Measurements from ENCODE around the gene PRDM7. TPM values are rescaled to one million over a fixed set of nuclear protein-coding genes. Genes with fewer than 3 reads are reported as not detected.
A peak's percentile ranks its signal among the peaks of the same experiment; 100 is the strongest.

Gene PRDM7
- total RNA-seq, 1 experiment from 2014 or later = not detected

GRCh38 chr16:90077757-90078578, 837 bp upstream of the PRDM7 start:
- no peak for DNase-seq (ENCODE audit: unreplicated experiment)
- BruUV-seq (replicated peaks) = no TSS peak
- peak overlapping the region; percentile 73 for H3K27ac Mint-ChIP-seq (ENCODE audit: low read depth, unreplicated experiment)
- intact Hi-C loops (cut with micrococcal nuclease) = no loop called here
- no peak for TF ChIP-seq CTCF (IDR thresholded peaks at IDR 0.05; ENCODE audit: unreplicated experiment)
- H3K4me3 Mint-ChIP-seq (ENCODE audit: unreplicated experiment) = peak overlapping the region; percentile 72
- no peaks in the 10 kb centered on the region for H3K36me3 Mint-ChIP-seq (ENCODE audit: insufficient read depth, unreplicated experiment)
- H3K4me1 Mint-ChIP-seq (ENCODE audit: insufficient read depth, unreplicated experiment) = peaks cover 25% of the 10 kb centered on the region
- CTCF ChIA-PET = interaction anchor here (0.9 kb wide), 1 partner anchor 14 kb away, joined by 3 read pairs; no protein-coding TSS in a partner anchor
- no peaks in the 10 kb centered on the region for H3K27me3 Mint-ChIP-seq (ENCODE audit: insufficient read depth, unreplicated experiment)
- H3K9me3 Mint-ChIP-seq (ENCODE audit: unreplicated experiment) = no peaks in the 10 kb centered on the region
- POLR2A ChIA-PET = no interaction called here

- TF ChIP-seq CTCF (IDR thresholded peaks at IDR 0.05; ENCODE audit: unreplicated experiment) = no peak
- Mint-ChIP-seq H3K4me3 (ENCODE audit: unreplicated experiment) (no peak overlapping the region), H3K27ac (ENCODE audit: low read depth, unreplicated experiment) (no peak overlapping the region), H3K4me1 (ENCODE audit: insufficient read depth, unreplicated experiment) (peaks cover 13% of the 10 kb centered on the region), H3K27me3 (ENCODE audit: insufficient read depth, unreplicated experiment) (peaks cover 22% of the 10 kb centered on the region), H3K36me3 (ENCODE audit: insufficient read depth, unreplicated experiment) (no peaks in the 10 kb centered on the region), H3K9me3 (ENCODE audit: unreplicated experiment) (no peaks in the 10 kb centered on the region)
- DNase-seq (ENCODE audit: unreplicated experiment) = no peak
- ChIA-PET CTCF (interaction anchor here (0.6 to 2.8 kb wide), 2 partner anchors 8 to 10 kb away, joined by 3 to 9 read pairs; no protein-coding TSS in a partner anchor), POLR2A (no interaction called here)
- no TSS peak for BruUV-seq (replicated peaks)
- intact Hi-C loops (cut with micrococcal nuclease) = no loop called here
Measured at GRCh38 chr16:90072442-90073105, 4.6 kb downstream of the PRDM7 start.

GRCh38 chr16:90070440-90070839, 6.7 kb downstream of the PRDM7 start:
- DNase-seq (ENCODE audit: unreplicated experiment) = no peak
- CTCF ChIA-PET = no interaction called here
- Mint-ChIP-seq H3K36me3 (ENCODE audit: insufficient read depth, unreplicated experiment) (no peaks in the 10 kb centered on the region), H3K4me3 (ENCODE audit: unreplicated experiment) (no peak overlapping the region), H3K4me1 (ENCODE audit: insufficient read depth, unreplicated experiment) (no peaks in the 10 kb centered on the region), H3K27ac (ENCODE audit: low read depth, unreplicated experiment) (no peak overlapping the region), H3K9me3 (ENCODE audit: unreplicated experiment) (no peaks in the 10 kb centered on the region), H3K27me3 (ENCODE audit: insufficient read depth, unreplicated experiment) (peaks cover 22% of the 10 kb centered on the region)
- no TSS peak for BruUV-seq (replicated peaks)
- intact Hi-C loops (cut with micrococcal nuclease) = no loop called here
- POLR2A ChIA-PET = no interaction called here
- no peak for TF ChIP-seq CTCF (IDR thresholded peaks at IDR 0.05; ENCODE audit: unreplicated experiment)

- Mint-ChIP-seq H3K4me1 (ENCODE audit: insufficient read depth, unreplicated experiment) (no peaks in the 10 kb centered on the region), H3K27ac (ENCODE audit: low read depth, unreplicated experiment) (no peak overlapping the region), H3K27me3 (ENCODE audit: insufficient read depth, unreplicated experiment) (peaks cover 43% of the 10 kb centered on the region), H3K36me3 (ENCODE audit: insufficient read depth, unreplicated experiment) (no peaks in the 10 kb centered on the region), H3K9me3 (ENCODE audit: unreplicated experiment) (no peaks in the 10 kb centered on the region), H3K4me3 (ENCODE audit: unreplicated experiment) (no peak overlapping the region)
- BruUV-seq (replicated peaks) = no TSS peak
- POLR2A ChIA-PET = no interaction called here
- intact Hi-C loops (cut with micrococcal nuclease) = no loop called here
- CTCF ChIA-PET = no interaction called here
- no peak for TF ChIP-seq CTCF (IDR thresholded peaks at IDR 0.05; ENCODE audit: unreplicated experiment)
- DNase-seq (ENCODE audit: unreplicated experiment) = no peak
Measured at GRCh38 chr16:90061437-90061836, 15.7 kb downstream of the PRDM7 start.
